IMR-90 (cell line): ENCODE data around the gene NFAT5. TPM values are rescaled to one million over a fixed set of nuclear protein-coding genes. Genes with fewer than 3 reads are reported as not detected.

Source experiments
- ATAC-seq: fragments of 200-7000 bp; cut with Tn5 transposase; 2 replicates; pipeline ENCODE4 v1.9.1; 2020; ENCODE audit warnings: low read depth, mild to moderate bottlenecking, moderate library complexity
- BruUV-seq: library from RNA; stranded (reverse); fragments of 400-500 nt; replicated peaks from 2 replicates; lab custom pipeline; 2021; lab: Mats Ljungman, UMichigan
- CTCF ChIA-PET: fragments of 300-600 bp; formaldehyde crosslinking; extraction: SDS; loops from one replicate; lab custom pipeline; 2021; ENCODE audit warnings: antibody characterized with exemption; lab: Yijun Ruan, JAX
- POLR2A ChIA-PET: fragments of 300-600 bp; sonication (Branson Sonifier 250); formaldehyde crosslinking; loops from one replicate; lab custom pipeline; 2022; ENCODE audit warnings: antibody characterized with exemption; ENCODE audit not compliant: unreplicated experiment; lab: Charles Lee
- DNase-seq: peaks from one replicate; pipeline ENCODE4 v3.0.0; 2013
- H2AFZ ChIP-seq: replicated peaks from 2 replicates; pipeline ENCODE3; 2013; ENCODE audit warnings: low read length, mild to moderate bottlenecking; ENCODE audit not compliant: poor library complexity
- H2AK5ac ChIP-seq: 2 replicates; pipeline ENCODE4 v1.6.1; 2013; ENCODE audit warnings: low read depth, low read length, inconsistent platforms
- H2AK9ac ChIP-seq: replicated peaks from 2 replicates; pipeline ENCODE3; 2013; ENCODE audit warnings: mild to moderate bottlenecking, low read depth, low read length, moderate library complexity; ENCODE audit not compliant: poor library complexity
- H2BK120ac ChIP-seq: 2 replicates; pipeline ENCODE4 v1.6.1; 2013; ENCODE audit warnings: low read depth, low read length, inconsistent platforms
- H2BK15ac ChIP-seq: 3 replicates; pipeline ENCODE4 v1.6.1; 2013; ENCODE audit warnings: low read depth, low read length, inconsistent platforms
- H2BK20ac ChIP-seq: 2 replicates; pipeline ENCODE4 v1.6.1; 2013; ENCODE audit warnings: low read depth, mild to moderate bottlenecking, inconsistent platforms, low read length, moderate library complexity
- H2BK5ac ChIP-seq: 2 replicates; pipeline ENCODE4 v1.6.1; 2013; ENCODE audit warnings: mild to moderate bottlenecking, low read depth, low read length, inconsistent platforms; ENCODE audit not compliant: poor library complexity, severe bottlenecking
- H3K14ac ChIP-seq: replicated peaks from 2 replicates; pipeline ENCODE4 v1.6.1; 2013; ENCODE audit warnings: low read depth, low read length, inconsistent platforms
- H3K18ac ChIP-seq: 2 replicates; pipeline ENCODE4 v1.6.1; 2013; ENCODE audit warnings: low read depth, low read length, control low read depth
- H3K23ac ChIP-seq: 2 replicates; pipeline ENCODE4 v1.6.1; 2013; ENCODE audit warnings: low read depth, low read length, inconsistent platforms
- H3K27ac ChIP-seq: 2 replicates; pipeline ENCODE4 v1.5.1; 2013; ENCODE audit warnings: mild to moderate bottlenecking, control low read depth, low read length; ENCODE audit not compliant: insufficient read depth
- H3K27me3 ChIP-seq: 2 replicates; pipeline ENCODE4 v1.6.1; 2013; ENCODE audit warnings: low read length; ENCODE audit not compliant: control insufficient read depth, insufficient read depth
- H3K36me3 ChIP-seq: 2 replicates; pipeline ENCODE4 v1.6.1; 2013; ENCODE audit warnings: low read length, mixed read lengths; ENCODE audit not compliant: control insufficient read depth, insufficient read depth
- H3K4ac ChIP-seq: 2 replicates; pipeline ENCODE4 v1.6.1; 2013; ENCODE audit warnings: low read depth, low read length, inconsistent platforms
- H3K4me1 ChIP-seq: 2 replicates; pipeline ENCODE4 v1.6.1; 2013; ENCODE audit warnings: low read length, mixed read lengths; ENCODE audit not compliant: control insufficient read depth, insufficient read depth
- H3K4me2 ChIP-seq: 2 replicates; pipeline ENCODE4 v1.6.1; 2013; ENCODE audit warnings: low read depth, mild to moderate bottlenecking, control low read depth, low read length, moderate library complexity
- H3K4me3 ChIP-seq: 2 replicates; pipeline ENCODE4 v1.5.1; 2013; ENCODE audit warnings: low read depth, mild to moderate bottlenecking, control low read depth, low read length, moderate library complexity; ENCODE audit not compliant: insufficient read depth
- H3K56ac ChIP-seq: 2 replicates; pipeline ENCODE4 v1.6.1; 2013; ENCODE audit warnings: low read length, inconsistent platforms; ENCODE audit not compliant: insufficient read depth; ENCODE audit errors: extremely low read depth
- H3K79me1 ChIP-seq, 2 experiments: 2 replicates each; pipeline ENCODE4 v1.6.1; 2013; ENCODE audit warnings: low read length in 2 of 2, inconsistent platforms in 1 of 2, low read depth in 1 of 2
- H3K9ac ChIP-seq: 2 replicates; pipeline ENCODE4 v1.6.1; 2013; ENCODE audit warnings: low read depth, low read length, control low read depth
- H3K9me1 ChIP-seq: 2 replicates; pipeline ENCODE4 v1.6.1; 2013; ENCODE audit warnings: low read length, inconsistent platforms; ENCODE audit not compliant: insufficient read depth
- H3K9me3 ChIP-seq: 2 replicates; pipeline ENCODE4 v1.6.1; 2013; ENCODE audit warnings: low read length; ENCODE audit not compliant: control insufficient read depth, insufficient read depth
- H4K20me1 ChIP-seq: 2 replicates; pipeline ENCODE4 v1.6.1; 2013; ENCODE audit warnings: low read length, inconsistent platforms; ENCODE audit not compliant: insufficient read depth
- H4K5ac ChIP-seq: 2 replicates; pipeline ENCODE4 v1.6.1; 2013; ENCODE audit warnings: mild to moderate bottlenecking, low read depth, low read length, control low read depth
- H4K8ac ChIP-seq, 2 experiments: 2 replicates each; pipeline ENCODE4 v1.6.1; 2013; ENCODE audit warnings: low read depth in 2 of 2, low read length in 2 of 2, control low read depth in 1 of 2, inconsistent platforms in 1 of 2
- H4K91ac ChIP-seq: 2 replicates; pipeline ENCODE4 v1.6.1; 2013; ENCODE audit warnings: low read depth, low read length, inconsistent platforms; ENCODE audit not compliant: insufficient read depth
- BHLHE40 ChIP-seq: fragments of 150-350 bp; IDR thresholded peaks from 2 replicates; pipeline ENCODE4 v1.6.1; 2016; ENCODE audit warnings: mild to moderate bottlenecking, low read depth, low read length
- CHD1 ChIP-seq: IDR thresholded peaks from 2 replicates; pipeline ENCODE4 v1.6.1; 2012; ENCODE audit warnings: low read depth, low read length, improper control_type of control experiment
- ELK1 ChIP-seq: fragments of 150-350 bp; IDR thresholded peaks from 2 replicates; pipeline ENCODE4 v1.6.1; 2016; ENCODE audit warnings: low read depth, mild to moderate bottlenecking, low read length, moderate library complexity, borderline replicate concordance
- FOS ChIP-seq: fragments of 150-350 bp; IDR thresholded peaks from 2 replicates; pipeline ENCODE4 v1.6.1; 2016; ENCODE audit warnings: low read depth, low read length
- MAFK ChIP-seq: IDR thresholded peaks from 2 replicates; pipeline ENCODE4 v1.6.1; 2012; ENCODE audit warnings: low read depth, low read length, improper control_type of control experiment
- MAZ ChIP-seq: IDR thresholded peaks from 2 replicates; pipeline ENCODE4 v1.6.1; 2012; ENCODE audit warnings: low read depth, mild to moderate bottlenecking, low read length, improper control_type of control experiment, moderate library complexity, borderline replicate concordance
- MXI1 ChIP-seq: IDR thresholded peaks from 2 replicates; pipeline ENCODE4 v1.6.1; 2012; ENCODE audit warnings: low read depth, mild to moderate bottlenecking, low read length, moderate library complexity, borderline replicate concordance
- NFE2L2 ChIP-seq: fragments of 150-350 bp; IDR thresholded peaks from 2 replicates; pipeline ENCODE4 v1.6.1; 2016; ENCODE audit warnings: low read depth, mild to moderate bottlenecking, low read length
- POLR2A ChIP-seq: IDR thresholded peaks from 2 replicates; pipeline ENCODE4 v1.6.1; 2012; ENCODE audit warnings: mild to moderate bottlenecking, low read depth, low read length
- RAD21 ChIP-seq: IDR thresholded peaks from 2 replicates; pipeline ENCODE4 v1.6.1; 2012; ENCODE audit warnings: low read length, improper control_type of control experiment
- RCOR1 ChIP-seq: IDR thresholded peaks from 2 replicates; pipeline ENCODE4 v1.6.1; 2012; ENCODE audit warnings: mild to moderate bottlenecking, low read length, improper control_type of control experiment; ENCODE audit not compliant: insufficient replicate concordance
- RFX5 ChIP-seq: IDR thresholded peaks from 2 replicates; pipeline ENCODE4 v1.8.0; 2012; ENCODE audit warnings: low read depth, mild to moderate bottlenecking, low read length, moderate library complexity
- WGBS, 2 experiments: methylation state at CpG; one replicate each; pipeline versions ENCODE4 v1.1.5 to v1.1.7; 2013; ENCODE audit warnings: missing lambda C conversion rate in 2 of 2; ENCODE audit not compliant: insufficient read length in 1 of 2; ENCODE audit errors: extremely low coverage in 2 of 2; 5-methylcytosine and 5-hydroxymethylcytosine counted together
- dilution Hi-C: fragments of 300-500 bp; cut with HindIII; formaldehyde crosslinking; loops from one replicate; pipeline ENCODE4 v1.14.3; 2018; ENCODE audit warnings: low sequenced_read_pairs; ENCODE audit not compliant: unreplicated experiment
- in situ Hi-C: fragments of 300-500 bp; cut with MboI; formaldehyde crosslinking; loops from 3 replicates; pipeline ENCODE4 v1.14.3; 2019; ENCODE audit warnings: low sequenced_read_pairs, inconsistent platforms, mixed read lengths
- intact Hi-C: fragments of 100-400 bp; cut with micrococcal nuclease; formaldehyde crosslinking; loops from 2 replicates; pipeline ENCODE4 v1.10.0; 2022
- polyA plus RNA-seq, 3 experiments: library from polyadenylated mRNA; depleted of rRNA; stranded (reverse); fragments of >200 nt; gene quantifications; 2 replicates each; pipeline ENCODE4 v1.2.3, GENCODE V29; 2012; ENCODE audit warnings: low replicate concordance in 1 of 3
- total RNA-seq: library from RNA; depleted of rRNA; stranded (reverse); fragments of >200 nt; gene quantifications from 2 replicates; pipeline ENCODE4 v1.2.3, GENCODE V29; 2012
- TF ChIP-seq, protein P1 (sequence below): conservative IDR thresholded peaks from 2 replicates; pipeline ENCODE4 v1.5.1; 2012; ENCODE audit warnings: mild to moderate bottlenecking, low read depth, low read length, improper control_type of control experiment

NFAT5 gene
- total and polyA plus RNA-seq, 2 of the 4 experiments (the other 2 are of a cell fraction): 10.9 to 20.1 TPM

DNA sequence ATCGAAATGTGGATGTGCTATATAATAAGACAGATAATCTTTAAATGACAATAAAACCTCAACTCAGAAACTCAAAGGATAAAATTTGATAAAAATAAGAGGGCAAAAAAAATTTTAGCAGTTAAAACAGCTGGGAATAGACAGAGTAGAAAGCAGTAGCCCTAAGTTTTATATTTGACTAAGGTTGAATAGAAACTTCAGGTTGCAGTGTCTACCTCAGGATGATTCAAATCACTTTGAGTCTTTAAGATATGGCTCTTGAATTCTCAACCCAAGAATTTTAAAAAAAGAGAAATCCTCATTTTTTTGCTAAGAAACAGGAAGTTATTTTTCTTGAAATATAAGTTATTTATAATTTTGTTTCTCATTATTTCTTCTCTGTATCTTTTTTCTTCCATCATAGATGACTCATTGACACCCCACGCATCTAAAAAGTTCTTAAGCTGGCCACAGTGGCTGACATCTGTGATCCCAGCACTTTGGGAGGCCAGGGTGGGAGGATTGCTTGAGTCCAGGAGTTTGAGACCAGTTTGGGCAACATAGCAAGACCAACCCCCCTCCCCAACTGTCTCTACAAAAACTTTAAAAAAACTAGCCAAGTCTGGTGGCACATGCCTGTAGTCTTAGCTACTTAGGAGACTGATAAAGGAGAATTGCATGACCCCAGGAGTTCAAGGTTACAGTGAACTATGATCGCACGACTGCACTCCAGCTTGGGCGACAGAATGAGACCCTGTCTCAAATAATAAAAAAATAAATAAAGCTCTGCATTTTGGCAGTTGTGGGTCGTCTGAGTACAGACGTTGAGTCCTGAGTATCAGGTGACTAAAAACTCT lies 23.9 kb downstream of the NFAT5 start (continued):
- TF ChIP-seq MAZ: no peak

DNA sequence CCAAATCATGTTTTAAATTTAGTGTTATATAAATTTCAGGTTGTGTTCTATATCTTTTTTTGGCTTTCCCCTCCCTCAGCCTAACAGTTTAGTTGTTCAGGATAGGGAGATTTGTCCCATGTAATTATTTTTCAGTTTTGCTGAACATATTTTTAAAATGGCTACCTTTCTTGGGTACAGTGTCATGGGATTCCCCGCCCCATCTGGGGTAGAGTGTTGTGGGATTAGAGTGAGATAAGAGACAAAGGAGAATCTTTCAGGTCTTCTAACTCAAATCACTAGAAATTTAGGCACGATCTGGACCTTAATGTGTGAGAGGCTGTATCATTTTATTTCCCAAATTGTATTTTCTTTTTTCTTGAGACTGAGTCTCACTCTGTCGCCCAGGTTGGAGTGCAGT lies 24.8 kb downstream of the NFAT5 start:
- H4K5ac ChIP-seq: no peak overlapping the region
- ChIA-PET POLR2A (no interaction called here), CTCF (no interaction called here)
- H3K18ac ChIP-seq: no peak overlapping the region
- no peak overlapping the region for H2BK5ac ChIP-seq
- H2BK15ac ChIP-seq: no peak overlapping the region
- H3K4me1 ChIP-seq: no peaks in the 10 kb centered on the region
- no peak overlapping the region for H3K4me3 ChIP-seq
- peaks cover 9 to 56% of the 10 kb centered on the region in 2 experiments for H3K79me1 ChIP-seq
- DNase-seq: no peak
- intact Hi-C loops (no loop called here), in situ Hi-C loops (no loop called here), dilution Hi-C loops (no loop called here)
- BruUV-seq: no TSS peak
- TF ChIP-seq POLR2A: no peak
- TF ChIP-seq RCOR1: no peak
- TF ChIP-seq RAD21: no peak
- TF ChIP-seq FOS: no peak
- TF ChIP-seq MAZ: no peak
- no peak for TF ChIP-seq BHLHE40
- TF ChIP-seq, protein P1, sequence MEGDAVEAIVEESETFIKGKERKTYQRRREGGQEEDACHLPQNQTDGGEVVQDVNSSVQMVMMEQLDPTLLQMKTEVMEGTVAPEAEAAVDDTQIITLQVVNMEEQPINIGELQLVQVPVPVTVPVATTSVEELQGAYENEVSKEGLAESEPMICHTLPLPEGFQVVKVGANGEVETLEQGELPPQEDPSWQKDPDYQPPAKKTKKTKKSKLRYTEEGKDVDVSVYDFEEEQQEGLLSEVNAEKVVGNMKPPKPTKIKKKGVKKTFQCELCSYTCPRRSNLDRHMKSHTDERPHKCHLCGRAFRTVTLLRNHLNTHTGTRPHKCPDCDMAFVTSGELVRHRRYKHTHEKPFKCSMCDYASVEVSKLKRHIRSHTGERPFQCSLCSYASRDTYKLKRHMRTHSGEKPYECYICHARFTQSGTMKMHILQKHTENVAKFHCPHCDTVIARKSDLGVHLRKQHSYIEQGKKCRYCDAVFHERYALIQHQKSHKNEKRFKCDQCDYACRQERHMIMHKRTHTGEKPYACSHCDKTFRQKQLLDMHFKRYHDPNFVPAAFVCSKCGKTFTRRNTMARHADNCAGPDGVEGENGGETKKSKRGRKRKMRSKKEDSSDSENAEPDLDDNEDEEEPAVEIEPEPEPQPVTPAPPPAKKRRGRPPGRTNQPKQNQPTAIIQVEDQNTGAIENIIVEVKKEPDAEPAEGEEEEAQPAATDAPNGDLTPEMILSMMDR: no peak
- TF ChIP-seq MXI1: no peak
- TF ChIP-seq CHD1: no peak
- no peak for TF ChIP-seq ELK1
- no peak for TF ChIP-seq RFX5
- TF ChIP-seq NFE2L2: no peak
- no peak for TF ChIP-seq MAFK
- H3K14ac ChIP-seq: no peak overlapping the region
- H3K27me3 ChIP-seq: no peaks in the 10 kb centered on the region
- H2AK9ac ChIP-seq: no peak overlapping the region
- H3K27ac ChIP-seq: no peak overlapping the region
- no peak overlapping the region for H3K9ac ChIP-seq
- no peak overlapping the region for H2AFZ ChIP-seq
- no peak overlapping the region for H4K91ac ChIP-seq
- WGBS, 2 experiments: no CpG with 5 or more reads among the region's 3 CpGs
- no peak for ATAC-seq
- H2BK120ac ChIP-seq: no peak overlapping the region
- H3K23ac ChIP-seq: no peak overlapping the region
- peaks cover 10% of the 10 kb centered on the region for H3K9me1 ChIP-seq
- no peak overlapping the region for H4K8ac ChIP-seq
- H3K4ac ChIP-seq: no peak overlapping the region
- H3K36me3 ChIP-seq: peaks cover 5% of the 10 kb centered on the region; the same call in 1 of the 2 replicates
- no peak overlapping the region for H2AK5ac ChIP-seq
- no peaks in the 10 kb centered on the region for H3K9me3 ChIP-seq
- H4K20me1 ChIP-seq: peaks cover 57% of the 10 kb centered on the region
- no peak overlapping the region for H3K56ac ChIP-seq
- no peak overlapping the region for H3K4me2 ChIP-seq
- H2BK20ac ChIP-seq: no peak overlapping the region
